Rectal smooth muscle tissue (tissue), 1 donor: ENCODE measurements around the gene XAGE5.
"Not testable (repeated sequence)": the region's sequence is repeated elsewhere in the genome, so short reads cannot be mapped to it uniquely, and the experiment has no call there.

Source experiments
- H3K27ac ChIP-seq: one replicate; pipeline ENCODE4 v1.7.0; 2013; ENCODE audit warnings: low read depth, low read length, inconsistent platforms
- H3K27me3 ChIP-seq: one replicate; pipeline ENCODE4 v1.7.0; 2013; ENCODE audit warnings: low read length; ENCODE audit not compliant: control insufficient read depth, insufficient read depth
- H3K36me3 ChIP-seq: one replicate; pipeline ENCODE4 v1.7.0; 2013; ENCODE audit warnings: low read length; ENCODE audit not compliant: control insufficient read depth, insufficient read depth
- H3K4me1 ChIP-seq: one replicate; pipeline ENCODE4 v1.7.0; 2013; ENCODE audit warnings: low read length; ENCODE audit not compliant: control insufficient read depth, insufficient read depth
- H3K4me3 ChIP-seq: one replicate; pipeline ENCODE4 v1.7.0; 2013; ENCODE audit warnings: low read length
- H3K9ac ChIP-seq: one replicate; pipeline ENCODE4 v1.7.0; 2013; ENCODE audit warnings: low read length

The XAGE5 gene

GRCh38 chrX:52856991-52857525 is 46.0 kb downstream of the XAGE5 start:
- not testable (repeated sequence) for H3K27ac ChIP-seq, H3K36me3 ChIP-seq, H3K9ac ChIP-seq, H3K4me1 ChIP-seq, H3K4me3 ChIP-seq, H3K27me3 ChIP-seq

GRCh38 chrX:52865343-52865998 is 54.4 kb downstream of the XAGE5 start:
- Histone ChIP-seq H3K27me3 (peaks cover 6% of the 10 kb centered on the region), H3K36me3 (no peaks in the 10 kb centered on the region), H3K27ac (no peak overlapping the region)

More at GRCh38 chrX:52865343-52865998, 54.4 kb downstream of the XAGE5 start:
- H3K4me3 ChIP-seq: no peak overlapping the region
- no peaks in the 10 kb centered on the region for H3K4me1 ChIP-seq
- no peak overlapping the region for H3K9ac ChIP-seq
